OCI-LY7 (cell line): ENCODE data around the gene ITPRIP. TPM values are rescaled to one million over a fixed set of nuclear protein-coding genes. Genes with fewer than 3 reads are reported as not detected.
A peak's percentile ranks its signal among the peaks of the same experiment; 100 is the strongest.

Experiments used
- BruUV-seq: library from RNA; stranded (reverse); fragments of 400-500 nt; replicated peaks from 2 replicates; lab custom pipeline; 2021; lab: Mats Ljungman, UMichigan
- CTCF ChIA-PET: fragments of 300-600 bp; sonication (Branson Sonifier 250); formaldehyde crosslinking; loops from one replicate; lab custom pipeline; 2022; ENCODE audit warnings: antibody characterized with exemption; ENCODE audit not compliant: unreplicated experiment; lab: Charles Lee
- POLR2A ChIA-PET: fragments of 300-600 bp; sonication (Branson Sonifier 250); formaldehyde crosslinking; loops from one replicate; lab custom pipeline; 2022; ENCODE audit warnings: antibody characterized with exemption; lab: Charles Lee
- DNase-seq: peaks from one replicate; pipeline ENCODE4 v3.0.0-alpha.2; 2015; ENCODE audit warnings: low spot score
- H2AFZ ChIP-seq: fragments of 200-600 bp; sonication (generic), shearing (Covaris generic); 2 replicates; pipeline ENCODE4 v1.6.1; 2014; ENCODE audit warnings: mild to moderate bottlenecking, antibody characterized with exemption, low read length, moderate library complexity
- H3K27ac ChIP-seq: fragments of 200-600 bp; sonication (generic); 2 replicates; pipeline ENCODE4 v1.5.1; 2014; ENCODE audit warnings: mixed run types, low read depth, mild to moderate bottlenecking, moderate library complexity, low read length, inconsistent platforms; ENCODE audit not compliant: poor library complexity, severe bottlenecking
- H3K36me3 ChIP-seq: fragments of 200-600 bp; sonication (generic); 2 replicates; pipeline ENCODE4 v1.6.1; 2014; ENCODE audit warnings: mild to moderate bottlenecking, antibody characterized with exemption, low read length, moderate library complexity, mixed read lengths; ENCODE audit not compliant: insufficient read depth
- H3K4me1 ChIP-seq: fragments of 200-600 bp; sonication (generic); 2 replicates; pipeline ENCODE4 v1.5.1; 2014; ENCODE audit warnings: mild to moderate bottlenecking, low read length; ENCODE audit not compliant: insufficient read depth, poor library complexity, severe bottlenecking
- H3K4me2 ChIP-seq: fragments of 200-600 bp; sonication (generic); 2 replicates; pipeline ENCODE4 v1.6.1; 2014; ENCODE audit warnings: mild to moderate bottlenecking, low read length
- H3K4me3 ChIP-seq: fragments of 200-600 bp; sonication (generic); 2 replicates; pipeline ENCODE4 v1.5.1; 2014; ENCODE audit warnings: mild to moderate bottlenecking, low read depth, low read length; ENCODE audit not compliant: poor library complexity, severe bottlenecking
- H3K79me2 ChIP-seq: fragments of 200-600 bp; sonication (generic); 2 replicates; pipeline ENCODE4 v1.6.1; 2016; ENCODE audit warnings: low read depth, mild to moderate bottlenecking, low read length, moderate library complexity, mixed read lengths; ENCODE audit not compliant: insufficient read depth
- H3K9me2 ChIP-seq: fragments of 200-600 bp; sonication (generic); 2 replicates; pipeline ENCODE4 v1.6.1; 2016; ENCODE audit warnings: mild to moderate bottlenecking, low read length, mixed read lengths; ENCODE audit not compliant: insufficient read depth
- H3K9me3 ChIP-seq: fragments of 200-600 bp; sonication (generic); 2 replicates; pipeline ENCODE4 v1.6.1; 2014; ENCODE audit warnings: mild to moderate bottlenecking, mixed run types, low read length, mixed read lengths
- H4K20me1 ChIP-seq: fragments of 200-600 bp; sonication (generic); 2 replicates; pipeline ENCODE4 v1.6.1; 2014; ENCODE audit warnings: mild to moderate bottlenecking, antibody characterized with exemption, low read length, moderate library complexity, mixed read lengths; ENCODE audit not compliant: insufficient read depth
- EZH2phosphoT487 ChIP-seq: fragments of 200-600 bp; sonication (generic); IDR thresholded peaks from 2 replicates; pipeline ENCODE4 v1.6.1; 2018; ENCODE audit warnings: low read depth, borderline replicate concordance, mild to moderate bottlenecking, mixed run types, antibody characterized with exemption, low read length, moderate library complexity, mixed read lengths
- intact Hi-C: fragments of 100-400 bp; cut with micrococcal nuclease; formaldehyde crosslinking; loops from one replicate; pipeline ENCODE4 v1.10.0; 2022; ENCODE audit not compliant: unreplicated experiment
- total RNA-seq, 2 experiments: library from RNA; depleted of rRNA in 1 of 2; stranded (reverse); fragments of >200 nt in 1 of 2; shearing (Covaris generic) in 1 of 2; gene quantifications; 2 replicates each; pipeline ENCODE4 v1.2.3, GENCODE V29; 2014 to 2022
- TF ChIP-seq, protein P1 (sequence below): fragments of 200-600 bp; sonication (generic); conservative IDR thresholded peaks from 2 replicates; pipeline ENCODE4 v1.5.1; 2014; ENCODE audit warnings: mild to moderate bottlenecking, antibody characterized with exemption, low read length, moderate library complexity, mixed read lengths

ITPRIP gene
- total RNA-seq, 2 experiments from 2014 or later = 6.0 to 18.0 TPM

DNA sequence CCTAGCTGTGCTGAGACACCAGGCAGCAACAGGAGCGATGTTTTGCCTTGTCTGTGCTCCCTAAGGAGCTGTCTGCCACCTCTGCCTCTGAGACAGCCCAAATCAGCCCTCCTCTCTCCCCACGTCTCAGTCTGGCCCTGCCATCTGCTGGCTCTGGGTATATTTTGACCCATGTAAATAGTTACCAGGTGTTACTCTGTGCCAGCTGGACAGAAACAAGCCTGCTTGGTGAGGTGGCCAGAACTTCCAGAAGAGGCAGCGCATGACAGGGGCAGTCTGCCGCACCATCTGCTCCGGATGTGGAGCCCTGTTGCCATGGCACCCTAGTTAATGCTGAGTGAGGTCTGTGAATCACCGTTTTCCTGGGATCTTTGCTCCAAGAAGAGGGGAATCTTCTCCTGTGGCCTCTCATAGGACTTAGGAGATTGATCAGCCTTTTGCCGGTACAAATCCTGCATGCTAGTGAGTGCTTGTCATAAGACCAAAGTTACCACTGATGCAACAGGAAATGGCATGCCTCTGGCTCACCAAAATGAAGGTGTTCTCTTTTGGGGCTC lies 37.5 kb downstream of the ITPRIP start:
- DNase-seq = peak; percentile 58
- Histone ChIP-seq H3K36me3 (no peaks in the 10 kb centered on the region), H3K79me2 (no peaks in the 10 kb centered on the region), H3K4me1 (peaks cover 18% of the 10 kb centered on the region), H3K4me3 (no peak overlapping the region), H2AFZ (peak overlapping the region; percentile 26; the same call in 1 of the 2 replicates), H3K27ac (no peak overlapping the region), H3K4me2 (peak overlapping the region; percentile 25; the same call in 1 of the 2 replicates), H4K20me1 (no peaks in the 10 kb centered on the region), H3K9me2 (no peaks in the 10 kb centered on the region), H3K9me3 (no peaks in the 10 kb centered on the region)
- TF ChIP-seq, protein P1, sequence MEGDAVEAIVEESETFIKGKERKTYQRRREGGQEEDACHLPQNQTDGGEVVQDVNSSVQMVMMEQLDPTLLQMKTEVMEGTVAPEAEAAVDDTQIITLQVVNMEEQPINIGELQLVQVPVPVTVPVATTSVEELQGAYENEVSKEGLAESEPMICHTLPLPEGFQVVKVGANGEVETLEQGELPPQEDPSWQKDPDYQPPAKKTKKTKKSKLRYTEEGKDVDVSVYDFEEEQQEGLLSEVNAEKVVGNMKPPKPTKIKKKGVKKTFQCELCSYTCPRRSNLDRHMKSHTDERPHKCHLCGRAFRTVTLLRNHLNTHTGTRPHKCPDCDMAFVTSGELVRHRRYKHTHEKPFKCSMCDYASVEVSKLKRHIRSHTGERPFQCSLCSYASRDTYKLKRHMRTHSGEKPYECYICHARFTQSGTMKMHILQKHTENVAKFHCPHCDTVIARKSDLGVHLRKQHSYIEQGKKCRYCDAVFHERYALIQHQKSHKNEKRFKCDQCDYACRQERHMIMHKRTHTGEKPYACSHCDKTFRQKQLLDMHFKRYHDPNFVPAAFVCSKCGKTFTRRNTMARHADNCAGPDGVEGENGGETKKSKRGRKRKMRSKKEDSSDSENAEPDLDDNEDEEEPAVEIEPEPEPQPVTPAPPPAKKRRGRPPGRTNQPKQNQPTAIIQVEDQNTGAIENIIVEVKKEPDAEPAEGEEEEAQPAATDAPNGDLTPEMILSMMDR = no peak
- TF ChIP-seq EZH2phosphoT487 = no peak
- CTCF ChIA-PET = interaction anchor here (0.8 to 1.1 kb wide), 2 partner anchors 9 to 27 kb away, joined by 4 read pairs; no protein-coding TSS in a partner anchor
- no TSS peak for BruUV-seq
- POLR2A ChIA-PET = interaction anchor here (0.6 kb wide), 1 partner anchor 21 kb away, joined by 3 read pairs; no protein-coding TSS in a partner anchor
- intact Hi-C loops = loop anchor here (1.0 kb wide), 1 partner anchor 10 kb away; no protein-coding TSS in a partner anchor

DNA sequence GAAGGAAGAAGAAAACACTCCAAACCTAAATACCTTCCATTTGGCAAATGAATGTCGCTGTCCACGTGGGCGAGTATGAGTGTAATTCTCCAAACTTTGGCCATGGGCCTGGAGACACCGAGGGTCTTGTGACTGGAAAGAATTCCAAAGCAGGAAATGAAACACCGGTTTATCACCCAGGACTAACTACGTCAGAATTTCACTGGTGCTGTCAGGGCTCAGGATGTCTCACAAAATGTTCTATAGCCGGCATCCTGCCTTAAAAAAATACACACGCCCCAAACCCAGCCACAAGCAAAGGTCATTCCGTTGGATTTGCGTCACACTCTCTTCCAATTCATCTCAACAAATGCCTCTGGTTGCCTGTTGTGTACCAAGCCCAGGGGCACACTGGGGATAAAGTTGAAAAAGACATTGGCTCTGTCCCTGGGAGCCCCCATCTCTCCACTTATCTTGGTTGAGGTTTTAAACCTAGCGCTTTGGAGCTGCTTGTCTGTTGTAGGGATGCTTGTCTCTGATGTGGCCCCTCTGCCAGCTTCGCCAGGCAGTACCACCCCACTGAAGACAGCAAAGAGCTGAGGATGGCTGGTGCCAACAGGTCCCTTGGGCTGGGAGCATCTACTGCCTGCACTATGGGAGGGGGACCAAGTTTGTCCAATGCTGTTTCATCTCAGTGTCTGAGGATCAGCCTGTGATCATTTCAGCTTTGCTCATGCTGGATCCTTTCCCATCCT lies 38.1 kb downstream of the ITPRIP start:
- no TSS peak for BruUV-seq
- Histone ChIP-seq H3K79me2 (no peaks in the 10 kb centered on the region), H3K4me1 (peaks cover 18% of the 10 kb centered on the region), H4K20me1 (no peaks in the 10 kb centered on the region), H3K4me3 (no peak overlapping the region), H3K36me3 (no peaks in the 10 kb centered on the region), H2AFZ (peak overlapping the region; percentile 26; the same call in 1 of the 2 replicates), H3K9me3 (no peaks in the 10 kb centered on the region), H3K9me2 (no peaks in the 10 kb centered on the region), H3K27ac (no peak overlapping the region), H3K4me2 (peak overlapping the region; percentile 25; the same call in 1 of the 2 replicates)
- TF ChIP-seq, protein P1 = no peak
- TF ChIP-seq EZH2phosphoT487 = no peak
- DNase-seq = no peak
- CTCF ChIA-PET = interaction anchor here (0.8 to 1.1 kb wide), 2 partner anchors 8 to 26 kb away, joined by 4 read pairs; no protein-coding TSS in a partner anchor
- POLR2A ChIA-PET = interaction anchor here (1.1 kb wide), 1 partner anchor 53 kb away, joined by 3 read pairs; the partner anchor contains the start of gene CFAP58
- intact Hi-C loops = loop anchor here (1.0 kb wide), 1 partner anchor 9 kb away; no protein-coding TSS in a partner anchor
